GM10266 (cell line): ENCODE results near the gene STOML1.

ENCODE experiments used
- DNase-seq: peaks from one replicate; pipeline ENCODE4 v3.0.0; 2012; ENCODE audit errors: extremely low spot score
- TF ChIP-seq, protein P1 (sequence below): IDR thresholded peaks from 2 replicates; pipeline ENCODE4 v1.5.1; 2012; ENCODE audit warnings: mild to moderate bottlenecking, low read depth; ENCODE audit not compliant: control insufficient read depth, insufficient read depth; ENCODE audit errors: missing control alignments

The STOML1 gene

DNA sequence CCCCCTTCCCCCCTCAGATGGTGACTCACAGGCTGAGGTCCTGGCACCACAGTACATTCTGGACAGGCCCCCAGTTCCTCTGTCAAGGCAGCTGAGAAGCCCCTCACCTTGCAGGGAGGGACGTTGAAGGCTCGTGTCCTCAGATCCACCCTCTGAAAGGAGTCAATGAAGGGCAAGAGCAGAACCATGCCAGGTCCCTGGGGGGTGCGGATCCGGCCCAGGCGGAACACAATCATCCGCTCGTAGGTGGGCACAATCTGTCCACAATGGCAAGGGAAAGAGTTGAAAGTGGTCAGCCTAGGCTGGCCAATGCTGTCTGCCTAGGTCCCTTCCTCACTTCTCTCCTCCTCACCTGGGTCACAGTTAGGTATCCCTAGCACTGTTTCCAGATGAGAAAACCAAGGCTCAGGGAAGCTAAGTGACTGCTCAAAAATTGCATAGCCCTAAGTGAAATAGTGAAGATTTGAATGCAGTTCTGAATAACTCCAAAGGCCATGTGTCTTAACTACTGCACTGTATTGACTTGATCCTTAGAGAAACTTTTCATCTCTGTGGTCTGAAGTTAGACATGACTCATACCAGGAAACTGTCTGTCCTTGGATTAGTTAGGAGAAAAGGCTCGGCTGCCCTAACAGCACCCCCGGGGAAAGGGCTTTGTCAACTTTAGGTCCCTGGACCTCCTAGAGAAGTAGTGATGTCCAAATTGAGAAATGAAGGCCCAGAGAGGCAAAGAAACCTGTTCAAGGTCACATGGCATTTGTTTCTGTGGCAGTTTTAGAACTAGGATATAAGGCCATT lies 2.9 kb downstream of the STOML1 start:
- TF ChIP-seq, protein P1, sequence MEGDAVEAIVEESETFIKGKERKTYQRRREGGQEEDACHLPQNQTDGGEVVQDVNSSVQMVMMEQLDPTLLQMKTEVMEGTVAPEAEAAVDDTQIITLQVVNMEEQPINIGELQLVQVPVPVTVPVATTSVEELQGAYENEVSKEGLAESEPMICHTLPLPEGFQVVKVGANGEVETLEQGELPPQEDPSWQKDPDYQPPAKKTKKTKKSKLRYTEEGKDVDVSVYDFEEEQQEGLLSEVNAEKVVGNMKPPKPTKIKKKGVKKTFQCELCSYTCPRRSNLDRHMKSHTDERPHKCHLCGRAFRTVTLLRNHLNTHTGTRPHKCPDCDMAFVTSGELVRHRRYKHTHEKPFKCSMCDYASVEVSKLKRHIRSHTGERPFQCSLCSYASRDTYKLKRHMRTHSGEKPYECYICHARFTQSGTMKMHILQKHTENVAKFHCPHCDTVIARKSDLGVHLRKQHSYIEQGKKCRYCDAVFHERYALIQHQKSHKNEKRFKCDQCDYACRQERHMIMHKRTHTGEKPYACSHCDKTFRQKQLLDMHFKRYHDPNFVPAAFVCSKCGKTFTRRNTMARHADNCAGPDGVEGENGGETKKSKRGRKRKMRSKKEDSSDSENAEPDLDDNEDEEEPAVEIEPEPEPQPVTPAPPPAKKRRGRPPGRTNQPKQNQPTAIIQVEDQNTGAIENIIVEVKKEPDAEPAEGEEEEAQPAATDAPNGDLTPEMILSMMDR = no peak
- DNase-seq = no peak

DNA sequence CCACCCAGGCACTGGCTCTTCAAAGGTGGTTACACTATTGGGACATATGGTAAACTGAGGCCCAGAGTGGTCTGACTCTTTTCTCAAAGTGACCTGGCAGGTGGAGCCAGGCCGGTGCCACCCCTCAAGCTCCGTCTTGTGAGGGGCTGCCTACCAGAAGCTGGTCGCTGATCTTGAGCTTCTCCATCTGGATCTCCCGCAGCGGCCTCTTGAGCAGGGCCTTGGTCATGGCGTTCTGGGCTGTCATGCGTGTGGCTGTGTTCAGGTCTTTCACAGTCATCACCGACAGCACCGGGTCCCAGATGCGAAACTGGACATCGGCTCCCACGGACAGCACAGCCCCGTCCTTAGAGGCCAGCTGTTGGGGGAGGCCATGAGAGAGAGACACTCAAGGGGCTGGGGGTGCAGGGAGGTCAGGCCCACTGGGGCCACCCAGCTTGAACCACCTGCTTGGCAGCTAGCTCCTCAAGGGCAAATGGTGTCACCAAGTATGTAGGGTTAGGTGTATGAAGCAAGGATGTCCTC lies 3.6 kb downstream of the STOML1 start:
- DNase-seq = no peak
- TF ChIP-seq, protein P1 = no peak

DNA sequence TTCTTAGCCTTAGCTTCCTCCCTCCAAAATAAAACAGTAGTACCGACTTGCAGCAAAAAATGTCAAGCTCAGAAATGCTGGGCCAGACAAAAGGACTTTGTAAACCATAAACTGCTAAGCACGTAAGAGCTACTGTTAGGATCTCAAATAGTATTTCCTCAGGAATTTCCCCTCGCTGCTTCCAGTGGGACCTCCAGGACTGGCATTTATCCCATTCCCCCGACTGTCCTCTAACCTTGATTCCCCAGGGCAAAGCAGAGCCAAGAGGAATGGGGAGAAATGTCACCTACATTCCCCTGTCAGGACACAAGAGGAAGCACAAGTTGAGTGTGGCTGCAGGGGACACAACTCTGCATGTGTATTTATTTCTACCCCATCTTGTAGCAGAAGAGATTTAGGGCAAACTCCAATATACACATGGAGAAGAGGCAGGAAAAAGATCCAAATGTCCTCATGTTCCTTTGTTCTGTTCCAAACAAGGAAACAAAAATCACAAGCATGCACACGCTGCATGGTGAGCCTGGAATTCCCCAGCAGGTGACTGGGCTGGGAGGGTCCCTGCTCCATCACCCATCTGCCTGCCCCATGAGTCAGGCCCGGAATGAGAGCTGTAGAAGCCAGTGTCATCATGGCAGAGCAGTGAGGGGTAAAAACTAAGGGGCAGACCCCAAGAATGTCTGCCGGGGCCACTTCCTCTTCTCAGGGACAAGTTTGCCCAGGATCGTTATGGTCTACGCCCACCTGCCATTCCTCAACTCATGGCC lies 4.2 kb downstream of the STOML1 start:
- TF ChIP-seq, protein P1 = no peak

DNA sequence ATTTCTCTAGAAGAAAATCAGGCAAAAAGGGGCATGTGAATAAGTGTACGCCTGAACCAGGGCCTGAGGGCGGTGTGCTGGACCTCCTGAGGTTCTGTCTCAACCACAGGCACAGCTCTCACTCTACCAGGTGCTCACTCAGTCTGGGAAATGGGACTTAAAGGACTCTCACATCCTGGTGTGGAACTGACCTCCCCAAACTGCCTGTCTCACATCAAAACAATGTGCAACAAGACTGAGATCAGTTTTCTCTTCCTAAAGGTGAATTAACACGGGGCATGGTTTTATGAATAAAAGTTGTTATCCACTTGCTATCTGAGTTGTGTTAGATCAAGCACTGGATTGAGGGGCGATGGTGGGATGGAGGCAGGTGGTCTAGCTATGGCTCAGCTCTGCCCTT lies 4.8 kb downstream of the STOML1 start:
- TF ChIP-seq, protein P1 = no peak
- DNase-seq = no peak

More for the DNA sequence above, 4.2 kb downstream of the STOML1 start:
- peak; percentile 69 for DNase-seq

DNA sequence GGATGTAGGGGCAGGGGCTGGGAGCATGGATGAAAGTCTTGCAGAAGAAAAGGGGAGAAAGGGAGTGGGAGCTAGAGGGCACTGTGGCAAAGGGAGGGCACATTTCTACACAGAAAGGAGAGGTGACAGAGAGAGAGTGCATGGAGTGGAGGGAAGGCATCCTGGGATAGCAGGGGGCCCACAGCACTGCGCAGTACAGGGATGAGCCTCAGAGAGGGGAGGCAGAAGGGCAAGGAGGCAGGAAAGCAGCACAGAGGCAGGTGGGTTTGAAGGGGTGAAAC lies 5.4 kb downstream of the STOML1 start:
- TF ChIP-seq, protein P1 = no peak
- DNase-seq = no peak

DNA sequence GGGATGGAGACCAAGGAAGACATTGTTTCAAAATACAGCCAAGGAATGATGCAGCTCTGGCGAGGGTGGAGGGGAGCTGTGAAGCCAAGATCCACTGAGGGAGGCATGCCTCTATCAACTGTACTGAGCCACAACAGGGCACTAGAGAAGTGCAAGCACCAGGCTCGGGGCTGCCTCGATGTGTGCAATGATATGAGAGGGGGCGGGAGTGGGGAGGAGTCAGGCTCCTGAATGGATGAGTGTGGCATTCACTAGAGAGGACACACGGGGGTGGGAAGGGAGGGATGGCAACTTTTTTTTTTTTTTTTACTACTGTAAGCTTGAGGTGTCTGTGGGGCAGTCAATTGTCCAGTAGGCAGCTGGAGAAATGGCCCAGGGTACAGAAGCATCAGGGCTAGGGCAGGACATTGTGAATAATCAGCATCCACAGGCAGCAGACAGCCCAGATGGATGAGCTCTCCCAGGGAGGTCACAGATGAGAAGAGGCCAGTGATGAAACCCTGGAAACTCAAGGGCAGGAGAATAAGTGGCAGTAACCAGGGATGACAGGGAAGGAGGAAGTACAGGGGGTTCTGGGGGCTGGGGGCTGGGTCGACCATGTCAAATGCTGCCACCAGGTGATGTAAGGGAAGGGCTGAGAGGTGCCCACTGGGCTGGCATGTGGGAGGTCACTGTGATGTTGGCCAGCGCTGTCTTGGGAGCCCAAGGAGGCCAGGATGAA lies 5.9 kb downstream of the STOML1 start:
- TF ChIP-seq, protein P1 = no peak
- DNase-seq = no peak
